ENCODE results near the gene HSD3B7. TPM values are rescaled to one million over a fixed set of nuclear protein-coding genes. Genes with fewer than 3 reads are reported as not detected.
A peak's percentile ranks its signal among the peaks of the same experiment; 100 is the strongest.

The HSD3B7 gene
- total RNA-seq, 1 donor from 2014 or later = 26.0 TPM

DNA sequence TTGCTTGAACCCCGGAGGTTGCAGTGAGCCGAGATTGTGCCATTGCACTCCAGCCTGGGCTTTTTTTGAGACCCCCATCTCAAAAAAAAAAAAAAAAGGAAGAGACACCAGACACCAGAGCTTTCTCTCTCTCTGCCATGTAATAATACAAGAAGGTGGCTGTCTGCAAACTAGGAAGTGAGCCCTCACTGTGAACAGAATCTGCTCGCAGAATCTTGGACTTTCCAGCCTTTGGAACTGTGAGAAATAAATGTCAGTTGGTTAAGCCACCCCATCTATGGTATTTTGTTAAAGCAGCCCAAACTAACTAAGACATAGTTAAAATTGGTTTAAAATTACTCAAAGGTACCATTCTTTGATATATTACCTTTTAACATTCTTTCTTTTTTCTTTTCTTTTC lies 35.5 kb downstream of the HSD3B7 start:
- DNase-seq (ENCODE audit: low read depth in 2 of 2) = no peak

DNA sequence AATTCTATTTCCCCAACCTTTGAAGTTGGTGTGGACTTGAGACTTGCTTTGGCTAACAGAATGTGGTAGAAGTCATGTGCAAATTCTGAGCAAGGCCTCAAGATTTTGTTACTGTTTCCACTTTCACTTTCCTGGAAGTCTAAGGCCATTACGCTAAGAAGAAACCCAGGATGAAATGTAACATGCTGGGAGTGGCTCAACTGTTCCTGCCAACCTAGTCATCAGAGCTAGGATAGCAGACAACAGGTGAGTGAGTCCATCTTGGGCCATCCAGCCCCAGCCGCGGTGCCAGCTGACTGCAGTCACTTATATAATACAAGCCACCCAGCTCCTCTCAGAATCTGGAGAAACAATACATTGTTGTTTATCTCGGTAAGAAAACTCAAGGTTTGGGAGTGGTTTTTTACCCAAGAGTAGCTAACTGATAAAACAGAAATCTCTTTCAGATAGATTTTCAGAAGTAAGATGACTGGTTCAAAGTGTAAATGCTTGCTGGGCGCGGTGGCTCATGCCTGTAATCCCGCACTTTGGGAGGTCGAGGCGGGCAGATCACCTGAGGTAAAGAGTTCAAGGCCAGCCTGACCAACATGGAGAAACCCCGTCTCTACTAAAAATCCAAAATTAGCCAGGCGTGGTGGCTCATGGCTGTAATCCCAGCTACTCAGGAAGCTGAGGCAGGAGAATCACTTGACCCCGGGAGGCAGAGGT lies 37.7 kb downstream of the HSD3B7 start:
- DNase-seq (ENCODE audit: low read depth in 2 of 2) = no peak

DNA sequence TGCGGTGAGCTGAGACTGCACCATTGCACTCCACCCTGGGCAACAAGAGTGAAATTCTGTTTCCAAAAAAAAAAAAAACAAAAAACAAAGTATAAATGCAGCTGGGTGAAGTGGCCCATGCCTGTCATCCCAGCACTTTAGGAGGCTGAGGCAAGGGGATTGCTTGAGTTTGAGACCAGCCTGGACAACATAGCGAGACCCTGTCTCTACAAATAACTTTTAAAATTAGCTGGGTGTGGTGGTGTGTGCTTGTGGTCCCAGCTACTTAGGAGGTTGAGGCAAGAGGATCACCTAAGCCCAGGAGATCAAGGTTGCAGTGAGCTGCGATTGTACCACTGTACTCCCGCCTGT lies 38.2 kb downstream of the HSD3B7 start:
- no peak for DNase-seq (ENCODE audit: low read depth in 2 of 2)

DNA sequence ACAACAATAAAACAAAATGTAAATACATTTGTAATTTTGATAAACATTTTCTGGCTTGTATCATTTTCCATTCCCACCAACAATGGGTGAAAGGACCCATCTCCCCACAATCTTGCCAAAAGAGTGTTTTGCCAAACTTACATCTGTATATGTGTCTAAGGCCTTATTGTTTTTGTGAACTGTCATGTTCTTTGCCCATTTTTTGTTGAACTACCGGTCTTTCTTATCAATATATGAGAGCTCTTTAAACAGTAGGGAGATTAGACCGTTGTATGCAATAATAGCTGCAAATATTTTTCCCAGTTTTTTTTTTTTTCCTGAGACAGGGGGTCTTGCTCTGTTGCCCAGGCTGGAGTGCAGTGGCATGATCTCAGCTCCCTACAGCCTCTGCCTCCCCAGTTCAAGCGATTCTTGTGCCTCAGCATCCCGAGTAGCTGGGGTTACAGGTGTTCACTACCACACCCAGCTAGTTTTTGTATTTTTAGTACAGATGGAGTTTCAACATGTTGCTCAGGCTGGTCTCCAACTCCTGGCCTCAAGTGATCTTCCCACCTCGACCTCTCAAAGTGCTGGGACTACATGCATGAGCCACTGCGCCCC lies 38.7 kb downstream of the HSD3B7 start:
- no peak for DNase-seq (ENCODE audit: low read depth in 2 of 2)

DNA sequence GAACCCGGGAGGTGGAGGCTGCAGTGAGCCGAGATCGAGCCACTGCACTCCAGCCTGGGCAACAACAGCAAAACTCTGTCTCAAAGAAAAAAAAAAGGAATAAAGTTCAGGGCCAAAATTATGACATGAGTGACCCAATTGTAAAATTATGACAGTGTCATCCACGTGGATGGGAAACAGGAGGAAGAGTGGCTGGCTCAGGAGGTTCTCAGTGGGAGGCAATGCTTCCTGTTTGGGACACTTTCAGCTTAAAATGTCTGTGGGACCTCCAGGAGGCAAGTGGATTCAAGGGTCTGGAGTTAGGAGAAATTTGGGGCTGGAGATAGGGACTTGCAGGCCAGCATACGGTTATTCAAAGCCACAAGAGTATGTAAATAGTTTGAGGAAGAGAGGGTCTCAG lies 40.3 kb downstream of the HSD3B7 start:
- peak in 1 of 2 donors; percentile 24 for DNase-seq (ENCODE audit: low read depth in 2 of 2)

DNA sequence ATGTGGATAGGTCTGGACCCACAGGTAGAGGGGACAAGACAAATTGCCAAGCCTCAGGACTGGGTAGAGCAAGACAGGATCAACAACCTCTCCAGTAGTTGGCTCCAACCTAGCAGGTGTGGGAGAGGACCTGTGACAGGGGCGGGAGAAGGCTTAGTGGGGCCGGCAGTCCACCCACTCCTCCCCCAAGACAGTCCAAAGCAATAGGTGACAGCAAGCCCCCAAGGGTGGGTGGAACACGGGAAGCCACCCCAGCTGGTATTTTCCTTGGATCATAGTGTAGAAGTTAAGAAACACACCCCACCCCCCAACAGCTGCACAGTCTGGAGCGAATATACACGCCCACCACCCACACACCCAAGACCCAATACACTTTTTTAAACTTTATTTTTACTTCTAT lies 44.3 kb downstream of the HSD3B7 start:
- no peak for DNase-seq (ENCODE audit: low read depth in 2 of 2)

DNA sequence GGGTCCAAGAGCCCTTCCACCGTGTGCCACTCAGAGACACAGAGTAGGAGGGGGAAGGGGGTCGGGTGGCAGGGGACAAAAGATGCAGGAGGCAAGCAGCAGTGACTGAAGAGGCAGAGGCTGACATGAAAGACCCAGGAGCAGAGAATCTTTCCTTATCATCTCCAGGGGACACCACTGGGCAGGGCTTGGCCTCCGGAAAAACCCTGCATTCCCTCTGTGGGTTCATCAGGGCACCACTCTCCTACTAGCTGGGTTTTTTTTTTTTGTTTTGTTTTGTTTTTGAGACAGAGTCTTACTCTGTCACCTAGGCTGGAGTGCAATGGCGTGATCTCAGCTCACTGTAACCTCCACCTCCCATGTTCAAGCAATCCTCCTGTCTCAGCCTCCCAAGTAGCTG lies 46.3 kb downstream of the HSD3B7 start:
- DNase-seq (ENCODE audit: low read depth in 2 of 2) = no peak

DNA sequence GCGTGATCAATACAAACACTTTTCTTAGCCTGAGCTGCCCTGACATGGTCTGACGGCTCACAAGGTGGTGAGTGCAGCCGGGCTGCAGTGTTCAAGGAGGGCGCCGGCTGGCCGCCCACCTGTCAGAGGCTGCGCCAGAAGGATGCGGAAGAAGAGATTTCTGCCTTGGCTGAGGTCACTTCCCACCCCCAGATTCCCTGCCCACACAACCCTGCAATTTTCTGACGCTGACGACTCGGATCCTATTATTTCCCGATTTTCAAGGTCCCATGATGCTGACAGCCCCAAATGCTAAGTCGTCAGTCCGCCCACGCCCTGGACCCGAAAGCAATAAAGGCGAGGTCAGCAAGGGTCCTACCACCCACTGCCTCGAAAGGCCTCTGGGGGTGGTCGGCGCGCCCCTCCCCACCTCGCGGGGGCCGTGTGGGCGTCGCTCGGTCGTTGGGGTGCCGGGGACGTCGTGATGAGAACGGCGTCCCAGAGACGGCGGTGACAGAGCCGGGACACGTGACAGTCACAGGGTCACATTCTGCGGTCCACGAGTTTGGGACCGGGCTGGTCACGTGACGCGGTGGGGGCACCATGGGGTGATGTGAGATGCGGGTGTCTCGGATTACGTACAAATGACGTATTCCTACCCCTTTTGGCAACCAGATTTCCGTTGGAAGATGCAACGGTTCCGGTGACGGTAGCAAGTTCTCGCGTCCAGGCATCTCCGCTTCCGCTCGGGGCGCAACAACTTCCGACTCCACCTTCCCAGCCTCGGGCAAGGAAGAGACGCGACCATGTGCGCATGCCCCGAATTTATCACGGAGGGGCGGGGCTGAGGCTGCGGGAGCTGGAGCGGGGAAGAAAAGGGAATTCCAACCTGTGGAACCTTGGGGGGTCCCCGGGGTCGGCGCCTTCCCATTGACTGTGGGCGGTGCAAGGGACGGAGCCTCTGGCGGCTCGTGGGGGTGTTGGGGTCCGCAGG lies 48.0 kb downstream of the HSD3B7 start, which contains the start of gene STX4:
Gene STX4 (plus strand): TSS at position 823 of the 973 bp plus-strand sequence. CDS start 248 bp downstream, outside the sequence.
- peak; percentile 93 to 98 for DNase-seq (ENCODE audit: low read depth in 2 of 2)

DNA sequence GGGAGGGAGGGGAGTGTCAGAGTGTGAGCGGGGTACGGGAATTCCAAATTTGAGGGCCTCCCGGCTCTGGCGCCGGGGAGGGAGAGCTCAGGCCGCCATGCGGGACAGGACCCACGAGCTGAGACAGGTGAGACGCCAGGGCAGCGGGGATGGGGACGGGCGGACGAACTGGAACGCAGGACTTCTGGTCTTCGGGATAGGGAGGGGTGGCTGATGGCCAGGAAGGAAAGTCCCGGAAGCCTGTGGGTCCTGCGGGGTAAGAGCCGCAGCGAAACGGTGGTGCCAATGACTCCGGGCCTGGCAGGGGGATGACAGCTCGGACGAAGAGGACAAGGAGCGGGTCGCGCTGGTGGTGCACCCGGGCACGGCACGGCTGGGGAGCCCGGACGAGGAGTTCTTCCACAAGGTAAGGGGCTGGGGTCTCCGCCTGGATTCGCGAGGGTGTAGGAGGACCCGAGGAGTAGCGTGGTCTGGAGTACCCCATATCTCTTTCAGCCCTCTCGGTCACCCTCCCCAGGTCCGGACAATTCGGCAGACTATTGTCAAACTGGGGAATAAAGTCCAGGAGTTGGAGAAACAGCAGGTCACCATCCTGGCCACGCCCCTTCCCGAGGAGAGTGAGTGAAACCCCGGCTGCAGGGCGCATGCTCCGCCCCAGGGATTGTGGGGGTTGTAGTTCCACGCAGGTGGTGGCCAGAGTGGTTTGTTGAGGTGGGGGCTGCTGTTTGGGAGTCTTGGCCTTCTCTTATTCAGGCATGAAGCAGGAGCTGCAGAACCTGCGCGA lies 48.9 kb downstream of the HSD3B7 start:
- peak; percentile 86 to 89 for DNase-seq (ENCODE audit: low read depth in 2 of 2)

DNA sequence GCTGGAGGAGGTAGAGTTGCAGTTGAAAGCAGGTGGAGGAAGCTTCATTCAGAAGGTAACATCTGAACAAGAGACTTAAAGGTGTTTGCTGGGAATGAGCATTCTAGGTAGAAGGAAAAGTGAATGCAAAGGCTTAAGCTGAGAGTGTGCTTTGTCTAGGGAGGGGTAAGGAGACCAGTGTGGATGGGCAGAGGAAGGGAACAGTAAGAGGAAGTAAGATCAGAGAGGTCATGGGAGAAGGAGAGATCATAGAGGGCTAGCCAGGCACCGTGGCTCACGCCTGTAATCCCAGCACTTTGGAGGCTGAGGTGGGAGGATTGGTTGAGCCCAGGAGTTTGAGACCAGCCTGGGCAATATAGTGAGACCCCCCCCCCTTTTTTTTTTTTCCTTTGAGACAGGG lies 51.7 kb downstream of the HSD3B7 start:
- peak in 1 of 2 donors; percentile 29 for DNase-seq (ENCODE audit: low read depth in 2 of 2)

Other genes starting within 250 kb of the HSD3B7 start
- gene PHKG2, start 236.8 kb upstream of the HSD3B7 start, total RNA-seq = 8.9 and 10.7 TPM in 2 replicates
- gene CFAP119, start 223.1 kb upstream of the HSD3B7 start, total RNA-seq = 0.40 and 0.87 TPM in 2 replicates
- gene RNF40, start 222.9 kb upstream of the HSD3B7 start, total RNA-seq = 32.7 and 42.5 TPM in 2 replicates
- 3.9 and 5.2 TPM in 2 replicates for gene ZNF629, start 198.0 kb upstream of the HSD3B7 start, total RNA-seq
- gene BCL7C, start 91.1 kb upstream of the HSD3B7 start, total RNA-seq = 39.7 and 72.0 TPM in 2 replicates
- gene CTF1, start 88.6 kb upstream of the HSD3B7 start, total RNA-seq = 0.22 and 0.40 TPM in 2 replicates
- 14.3 and 15.7 TPM in 2 replicates for gene FBXL19, start 61.6 kb upstream of the HSD3B7 start, total RNA-seq
- 22.9 and 24.8 TPM in 2 replicates for gene ORAI3, start 36.1 kb upstream of the HSD3B7 start, total RNA-seq
- gene SETD1A, start 27.5 kb upstream of the HSD3B7 start, total RNA-seq = 1.7 and 2.2 TPM in 2 replicates
- gene STX1B, start 25.4 kb downstream of the HSD3B7 start, total RNA-seq = under 0.01 and 0.40 TPM in 2 replicates
- gene STX4, start 48.4 kb downstream of the HSD3B7 start, total RNA-seq = 17.7 and 27.0 TPM in 2 replicates
- gene ZNF668, start 89.0 kb downstream of the HSD3B7 start, total RNA-seq = 5.0 and 6.0 TPM in 2 replicates
- 7.0 and 12.7 TPM in 2 replicates for gene ZNF646, start 89.2 kb downstream of the HSD3B7 start, total RNA-seq
- 0.40 and 0.44 TPM in 2 replicates for gene PRSS53, start 103.7 kb downstream of the HSD3B7 start, total RNA-seq
- gene VKORC1, start 109.6 kb downstream of the HSD3B7 start, total RNA-seq = 54.7 and 71.8 TPM in 2 replicates
- 10.0 and 12.3 TPM in 2 replicates for gene BCKDK, start 123.2 kb downstream of the HSD3B7 start, total RNA-seq
- gene KAT8, start 132.5 kb downstream of the HSD3B7 start, total RNA-seq = 24.2 and 35.3 TPM in 2 replicates
- not detected in 2 replicates for gene PRSS8, start 150.5 kb downstream of the HSD3B7 start, total RNA-seq
- 0.22 and 0.99 TPM in 2 replicates for gene PRSS36, start 164.9 kb downstream of the HSD3B7 start, total RNA-seq
- gene FUS, start 194.9 kb downstream of the HSD3B7 start, total RNA-seq = 26.8 and 29.6 TPM in 2 replicates
- 48.8 and 54.5 TPM in 2 replicates for gene PYCARD, start 217.6 kb downstream of the HSD3B7 start, total RNA-seq
- not detected in 2 replicates for gene TRIM72, start 228.9 kb downstream of the HSD3B7 start, total RNA-seq
- gene PYDC1, start 231.9 kb downstream of the HSD3B7 start, total RNA-seq = not detected in 2 replicates

Measured in lung microvascular endothelial cell (primary cell).